K562 (cell line): Measurements from ENCODE around the gene CST4. TPM values are rescaled to one million over a fixed set of nuclear protein-coding genes. Genes with fewer than 3 reads are reported as not detected.

ENCODE experiments used
- RBM39 ChIP-seq: fragments of 200-400 bp; formaldehyde crosslinking; optimal IDR thresholded peaks from 2 replicates; pipeline ENCODE3; 2018; ENCODE audit warnings: low read depth, low read length
- RCOR1 ChIP-seq, 2 experiments: IDR thresholded peaks; 2 replicates each; pipeline ENCODE4 v1.6.1; 2012; ENCODE audit warnings: low read depth in 2 of 2, low read length in 2 of 2, borderline replicate concordance in 1 of 2, improper control_type of control experiment in 1 of 2
- SMARCB1 ChIP-seq: IDR thresholded peaks from 2 replicates; pipeline ENCODE4 v1.6.1; 2011; ENCODE audit warnings: improper control_type of control experiment, low read depth; ENCODE audit not compliant: insufficient read length
- SREBF1 ChIP-seq: fragments of 150-350 bp; IDR thresholded peaks from 2 replicates; pipeline ENCODE4 v1.6.1; 2014; ENCODE audit warnings: antibody characterized with exemption, low read depth, low read length, borderline replicate concordance
- ZFPM2 ChIP-seq: fragments of 250-450 bp; sonication (Bioruptor Pico); IDR thresholded peaks from 2 replicates; pipeline ENCODE4 v1.5.1; 2022; ENCODE audit warnings: mild to moderate bottlenecking
- polyA plus RNA-seq, 8 experiments: library from polyadenylated mRNA; depleted of rRNA in 4 of 8; stranded (reverse) in 5 of 8; unstranded in 3 of 8; fragments of >200 nt; fragmentation: Nextera tagmentation in 2 of 8; fragmentation: Illumina TruSeq in 1 of 8; extraction: Ambion mirVana in 2 of 8; extraction: Trizol in 1 of 8; gene quantifications; 2 replicates each; pipeline versions ENCODE4 v1.2.1 to v1.2.3, GENCODE V29; 2011 to 2014; ENCODE audit warnings: inconsistent platforms in 1 of 8, missing spikeins in 1 of 8
- total RNA-seq, 7 experiments: library from RNA; depleted of rRNA in 6 of 7; stranded (reverse); fragments of >200 nt in 6 of 7; fragmentation: Illumina TruSeq in 2 of 7; extraction: Trizol in 2 of 7; gene quantifications; 2 replicates each; pipeline versions ENCODE4 v1.2.1 to v1.2.3, GENCODE V29; 2011 to 2021; ENCODE audit warnings: low replicate concordance in 1 of 7
- TF ChIP-seq, protein P1 (sequence below): fragments of 200-400 bp; formaldehyde crosslinking; IDR thresholded peaks from 2 replicates; pipeline ENCODE4 v1.6.1; 2017; ENCODE audit warnings: mild to moderate bottlenecking, low read depth, low read length, moderate library complexity
- TF ChIP-seq, protein P2 (sequence below): fragments of 250-450 bp; sonication (Bioruptor Pico); IDR thresholded peaks from 2 replicates; pipeline ENCODE4 v1.4.0; 2020; ENCODE audit warnings: mild to moderate bottlenecking, moderate library complexity, borderline replicate concordance

CST4 gene
- total and polyA plus RNA-seq, 9 of the 15 experiments (the other 6 are each of a cell fraction or from before 2014, with no cell fraction given): not detected

DNA sequence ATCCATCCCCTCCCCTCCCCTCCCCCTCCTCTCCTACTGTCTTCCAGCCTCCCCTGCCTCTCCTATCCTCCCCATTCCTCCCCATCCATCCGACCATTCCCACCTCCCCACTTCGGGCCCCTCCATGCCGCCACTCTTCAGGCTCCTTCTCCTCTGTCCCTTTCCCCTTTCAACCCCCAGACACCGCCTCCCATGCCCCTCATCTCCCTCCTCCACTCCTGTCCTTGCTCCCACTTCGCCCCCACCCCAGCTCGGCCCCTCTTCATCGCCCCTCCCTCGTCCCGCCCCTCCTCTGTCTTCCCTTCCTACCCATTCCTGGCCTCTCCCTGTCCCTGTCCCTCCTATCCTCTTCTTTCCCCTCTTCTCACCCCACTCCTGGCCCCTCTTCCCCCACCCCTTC is 50.5 kb downstream of the CST4 start (continued):
- TF ChIP-seq, protein P1, sequence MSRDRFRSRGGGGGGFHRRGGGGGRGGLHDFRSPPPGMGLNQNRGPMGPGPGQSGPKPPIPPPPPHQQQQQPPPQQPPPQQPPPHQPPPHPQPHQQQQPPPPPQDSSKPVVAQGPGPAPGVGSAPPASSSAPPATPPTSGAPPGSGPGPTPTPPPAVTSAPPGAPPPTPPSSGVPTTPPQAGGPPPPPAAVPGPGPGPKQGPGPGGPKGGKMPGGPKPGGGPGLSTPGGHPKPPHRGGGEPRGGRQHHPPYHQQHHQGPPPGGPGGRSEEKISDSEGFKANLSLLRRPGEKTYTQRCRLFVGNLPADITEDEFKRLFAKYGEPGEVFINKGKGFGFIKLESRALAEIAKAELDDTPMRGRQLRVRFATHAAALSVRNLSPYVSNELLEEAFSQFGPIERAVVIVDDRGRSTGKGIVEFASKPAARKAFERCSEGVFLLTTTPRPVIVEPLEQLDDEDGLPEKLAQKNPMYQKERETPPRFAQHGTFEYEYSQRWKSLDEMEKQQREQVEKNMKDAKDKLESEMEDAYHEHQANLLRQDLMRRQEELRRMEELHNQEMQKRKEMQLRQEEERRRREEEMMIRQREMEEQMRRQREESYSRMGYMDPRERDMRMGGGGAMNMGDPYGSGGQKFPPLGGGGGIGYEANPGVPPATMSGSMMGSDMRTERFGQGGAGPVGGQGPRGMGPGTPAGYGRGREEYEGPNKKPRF: no peak
- TF ChIP-seq SREBF1: no peak
- TF ChIP-seq, protein P2, sequence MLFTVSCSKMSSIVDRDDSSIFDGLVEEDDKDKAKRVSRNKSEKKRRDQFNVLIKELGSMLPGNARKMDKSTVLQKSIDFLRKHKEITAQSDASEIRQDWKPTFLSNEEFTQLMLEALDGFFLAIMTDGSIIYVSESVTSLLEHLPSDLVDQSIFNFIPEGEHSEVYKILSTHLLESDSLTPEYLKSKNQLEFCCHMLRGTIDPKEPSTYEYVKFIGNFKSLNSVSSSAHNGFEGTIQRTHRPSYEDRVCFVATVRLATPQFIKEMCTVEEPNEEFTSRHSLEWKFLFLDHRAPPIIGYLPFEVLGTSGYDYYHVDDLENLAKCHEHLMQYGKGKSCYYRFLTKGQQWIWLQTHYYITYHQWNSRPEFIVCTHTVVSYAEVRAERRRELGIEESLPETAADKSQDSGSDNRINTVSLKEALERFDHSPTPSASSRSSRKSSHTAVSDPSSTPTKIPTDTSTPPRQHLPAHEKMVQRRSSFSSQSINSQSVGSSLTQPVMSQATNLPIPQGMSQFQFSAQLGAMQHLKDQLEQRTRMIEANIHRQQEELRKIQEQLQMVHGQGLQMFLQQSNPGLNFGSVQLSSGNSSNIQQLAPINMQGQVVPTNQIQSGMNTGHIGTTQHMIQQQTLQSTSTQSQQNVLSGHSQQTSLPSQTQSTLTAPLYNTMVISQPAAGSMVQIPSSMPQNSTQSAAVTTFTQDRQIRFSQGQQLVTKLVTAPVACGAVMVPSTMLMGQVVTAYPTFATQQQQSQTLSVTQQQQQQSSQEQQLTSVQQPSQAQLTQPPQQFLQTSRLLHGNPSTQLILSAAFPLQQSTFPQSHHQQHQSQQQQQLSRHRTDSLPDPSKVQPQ (CRISPR knock-in tag): no peak
- TF ChIP-seq SMARCB1: no peak
- no peak for TF ChIP-seq RCOR1 (IDR thresholded peaks at IDR 0.05; ENCODE audit: borderline replicate concordance in 1 of 2, low read depth in 2 of 2, low read length in 2 of 2)
- no peak for TF ChIP-seq ZFPM2 (CRISPR knock-in tag)
- TF ChIP-seq RBM39: no peak
- TF ChIP-seq, all 486 proteins: peak for 0
